Ishikawa (cell line): ENCODE results near the gene TMEM79.

ENCODE experiments used
- CEBPB ChIP-seq: IDR thresholded peaks from 2 replicates; pipeline ENCODE4 v1.6.1; 2012
- CREB1 ChIP-seq: IDR thresholded peaks from 2 replicates; pipeline ENCODE4 v1.6.1; 2012; ENCODE audit warnings: low read depth
- EGR1 ChIP-seq: IDR thresholded peaks from 2 replicates; pipeline ENCODE4 v1.6.1; 2012
- EP300 ChIP-seq: IDR thresholded peaks from 2 replicates; pipeline ENCODE4 v1.6.1; 2012; ENCODE audit warnings: borderline replicate concordance
- FOXM1 ChIP-seq: IDR thresholded peaks from 2 replicates; pipeline ENCODE4 v1.6.1; 2012; ENCODE audit warnings: low read depth, borderline replicate concordance
- MAX ChIP-seq: IDR thresholded peaks from 2 replicates; pipeline ENCODE4 v1.6.1; 2012
- NFIC ChIP-seq: IDR thresholded peaks from 2 replicates; pipeline ENCODE4 v1.6.1; 2012
- RAD21 ChIP-seq: IDR thresholded peaks from 2 replicates; pipeline ENCODE4 v1.6.1; 2012; ENCODE audit warnings: low read depth
- REST ChIP-seq: IDR thresholded peaks from 2 replicates; pipeline ENCODE4 v1.6.1; 2012; ENCODE audit warnings: low read depth, mild to moderate bottlenecking
- TAF1 ChIP-seq: IDR thresholded peaks from 2 replicates; pipeline ENCODE4 v1.6.1; 2012; ENCODE audit warnings: low read depth, mild to moderate bottlenecking
- TCF12 ChIP-seq: IDR thresholded peaks from 2 replicates; pipeline ENCODE4 v1.6.1; 2012; ENCODE audit warnings: low read depth
- TEAD4 ChIP-seq: IDR thresholded peaks from 2 replicates; pipeline ENCODE4 v1.6.1; 2012
- USF1 ChIP-seq: IDR thresholded peaks from 2 replicates; pipeline ENCODE4 v1.6.1; 2012
- YY1 ChIP-seq: IDR thresholded peaks from 2 replicates; pipeline ENCODE4 v1.6.1; 2012; ENCODE audit warnings: low read depth
- ZBTB7A ChIP-seq: IDR thresholded peaks from 2 replicates; pipeline ENCODE4 v1.6.1; 2012; ENCODE audit warnings: low read depth

Gene TMEM79

GRCh38 chr1:156282479-156283222 lies 1.5 kb upstream of the TMEM79 start, which contains the start of gene SMG5:
Gene SMG5 (minus strand): TSS chr1:156282825. CDS start chr1:156282680, 145 bp downstream.
- TF ChIP-seq USF1 (0 out of 2 replicates have a peak, but pooled peaks have one; percentile 7), ZBTB7A (no peak), CEBPB (no peak), TEAD4 (0 out of 2 replicates have a peak, but pooled peaks have one; percentile 24), RAD21 (no peak), CREB1 (no peak), YY1 (peak; percentile 97), NFIC (no peak), TAF1 (peak; percentile 93), FOXM1 (no peak), MAX (peak; percentile 87), TCF12 (peak; percentile 83), REST (no peak), EP300 (peak; percentile 50; the same call in 1 of the 2 replicates), EGR1 (peak; percentile 55; the same call in 1 of the 2 replicates)

- TF ChIP-seq REST = no peak
- no peak for TF ChIP-seq CREB1
- no peak for TF ChIP-seq TCF12
- TF ChIP-seq NFIC = no peak
- no peak for TF ChIP-seq YY1
- TF ChIP-seq RAD21 = no peak
- no peak for TF ChIP-seq TAF1
- TF ChIP-seq ZBTB7A = no peak
- TF ChIP-seq EGR1 = no peak
- no peak for TF ChIP-seq USF1
- no peak for TF ChIP-seq CEBPB
- TF ChIP-seq MAX = no peak
- no peak for TF ChIP-seq FOXM1
Observed at GRCh38 chr1:156283521-156283920, 604 bp upstream of the TMEM79 start.

- TF ChIP-seq EGR1 = no peak
- no peak for TF ChIP-seq REST
- no peak for TF ChIP-seq TAF1
- no peak for TF ChIP-seq CREB1
- no peak for TF ChIP-seq FOXM1
- no peak for TF ChIP-seq ZBTB7A
- no peak for TF ChIP-seq TEAD4
- TF ChIP-seq USF1 = no peak
- TF ChIP-seq CEBPB = no peak
- TF ChIP-seq EP300 = no peak
- TF ChIP-seq RAD21 = no peak
- no peak for TF ChIP-seq NFIC
- TF ChIP-seq TCF12 = no peak
- no peak for TF ChIP-seq MAX
- no peak for TF ChIP-seq YY1
Observed at GRCh38 chr1:156284757-156285156, 632 bp downstream of the TMEM79 start.
